Lung (tissue), 12 donors: Measurements from ENCODE around the gene CYP26C1. TPM values are rescaled to one million over a fixed set of nuclear protein-coding genes. Genes with fewer than 3 reads are reported as not detected.

ENCODE experiments used
- ATAC-seq: fragments of 200-7000 bp; cut with Tn5 transposase; one replicate; pipeline ENCODE4 v1.9.1; 2020; ENCODE audit warnings: moderate number of reproducible peaks; ENCODE audit not compliant: insufficient read depth, low FRiP score
- DNase-seq, 3 donors: peaks; one replicate each; pipeline ENCODE4 v3.0.0-alpha.2; 2013 to 2017
- H3K27ac ChIP-seq, 2 donors: one replicate each; pipeline ENCODE4 v1.5.1; 2013; ENCODE audit warnings: mild to moderate bottlenecking in 2 of 2, moderate library complexity in 2 of 2, control low read depth in 1 of 2, inconsistent platforms in 1 of 2, low read depth in 1 of 2, low read length in 1 of 2
- H3K27me3 ChIP-seq, 3 donors: one replicate each; pipeline ENCODE4 v1.5.1; 2013; ENCODE audit warnings: low read length in 2 of 3; ENCODE audit not compliant: control insufficient read depth in 3 of 3, insufficient read depth in 3 of 3
- H3K36me3 ChIP-seq, 4 donors: one replicate each; pipeline ENCODE4 v1.5.1; 2013; ENCODE audit warnings: low read length in 4 of 4, mild to moderate bottlenecking in 1 of 4, moderate library complexity in 1 of 4; ENCODE audit not compliant: control insufficient read depth in 4 of 4, insufficient read depth in 4 of 4
- H3K4me1 ChIP-seq, 5 donors: one replicate each; pipeline ENCODE4 v1.5.1; 2013; ENCODE audit warnings: low read length in 5 of 5, mild to moderate bottlenecking in 2 of 5, moderate library complexity in 1 of 5; ENCODE audit not compliant: control insufficient read depth in 5 of 5, insufficient read depth in 5 of 5
- H3K4me3 ChIP-seq: one replicate; pipeline ENCODE4 v1.5.1; 2013; ENCODE audit warnings: mild to moderate bottlenecking, control low read depth, moderate library complexity
- H3K9ac ChIP-seq, 2 donors: one replicate each; pipeline ENCODE4 v1.5.1; 2013; ENCODE audit warnings: low read length in 2 of 2, control low read depth in 1 of 2; ENCODE audit not compliant: insufficient read depth in 1 of 2
- H3K9me3 ChIP-seq, 4 donors: one replicate each; pipeline ENCODE4 v1.5.1; 2013; ENCODE audit warnings: low read length in 3 of 4, mild to moderate bottlenecking in 1 of 4, moderate library complexity in 1 of 4; ENCODE audit not compliant: control insufficient read depth in 4 of 4, insufficient read depth in 3 of 4
- WGBS, 2 donors: extraction: QIAGEN DNeasy Blood & Tissue Kit; methylation state at CpG; one replicate each; pipeline ENCODE4 v1.1.7; 2013; 5-methylcytosine and 5-hydroxymethylcytosine counted together
- polyA plus RNA-seq, 2 donors: library from polyadenylated mRNA; stranded (reverse); fragments of 200-250 nt; gene quantifications; one replicate each; pipeline ENCODE4 v1.2.1, GENCODE V29; 2013
- total RNA-seq, 2 donors: library from RNA; depleted of rRNA in 1 of 2; stranded (reverse); fragments of >200 nt in 1 of 2; gene quantifications; one replicate each; pipeline ENCODE4 v1.2.1, GENCODE V29; 2014 to 2021
- TF ChIP-seq, protein P1 (sequence below): IDR thresholded peaks from 2 replicates; pipeline ENCODE4 v1.5.1; 2012; ENCODE audit warnings: mild to moderate bottlenecking; ENCODE audit errors: control extremely low read depth, extremely low read depth
- donor health status: control.
- donor health status: control.
- donor health status: Bipolar disorder and iron deficiency.
- donor health status: healthy.
- donor health status: DM: yes; HTN: yes; CAD: no.

The CYP26C1 gene
- total and polyA plus RNA-seq, 4 donors = 0.02 to 0.77 (median 0.06) TPM; not detected in 1

DNA sequence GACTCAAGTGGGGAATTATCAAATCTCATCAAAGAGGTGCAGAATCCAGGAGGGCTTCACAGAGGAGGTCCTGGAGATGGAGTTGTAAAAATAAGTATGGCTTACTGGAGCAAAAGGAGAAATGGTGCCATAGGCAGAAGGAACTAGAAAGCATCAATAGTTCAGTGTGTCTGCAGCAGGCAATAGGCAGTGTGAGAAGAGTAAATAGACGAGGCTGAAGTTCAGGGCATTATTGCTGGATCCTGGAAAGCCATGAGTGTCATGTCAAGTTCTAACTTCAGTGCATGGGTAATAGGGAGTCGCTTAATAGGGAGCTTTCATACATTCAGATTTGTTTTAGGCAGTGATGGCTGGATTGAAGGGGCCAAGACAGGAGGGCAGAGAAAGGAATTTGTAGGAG is 52.4 kb downstream of the CYP26C1 start:
- no peak overlapping the region for H3K27ac ChIP-seq
- no peaks in the 10 kb centered on the region for H3K36me3 ChIP-seq
- no peaks in the 10 kb centered on the region for H3K27me3 ChIP-seq
- no peak overlapping the region for H3K9ac ChIP-seq
- TF ChIP-seq, protein P1, sequence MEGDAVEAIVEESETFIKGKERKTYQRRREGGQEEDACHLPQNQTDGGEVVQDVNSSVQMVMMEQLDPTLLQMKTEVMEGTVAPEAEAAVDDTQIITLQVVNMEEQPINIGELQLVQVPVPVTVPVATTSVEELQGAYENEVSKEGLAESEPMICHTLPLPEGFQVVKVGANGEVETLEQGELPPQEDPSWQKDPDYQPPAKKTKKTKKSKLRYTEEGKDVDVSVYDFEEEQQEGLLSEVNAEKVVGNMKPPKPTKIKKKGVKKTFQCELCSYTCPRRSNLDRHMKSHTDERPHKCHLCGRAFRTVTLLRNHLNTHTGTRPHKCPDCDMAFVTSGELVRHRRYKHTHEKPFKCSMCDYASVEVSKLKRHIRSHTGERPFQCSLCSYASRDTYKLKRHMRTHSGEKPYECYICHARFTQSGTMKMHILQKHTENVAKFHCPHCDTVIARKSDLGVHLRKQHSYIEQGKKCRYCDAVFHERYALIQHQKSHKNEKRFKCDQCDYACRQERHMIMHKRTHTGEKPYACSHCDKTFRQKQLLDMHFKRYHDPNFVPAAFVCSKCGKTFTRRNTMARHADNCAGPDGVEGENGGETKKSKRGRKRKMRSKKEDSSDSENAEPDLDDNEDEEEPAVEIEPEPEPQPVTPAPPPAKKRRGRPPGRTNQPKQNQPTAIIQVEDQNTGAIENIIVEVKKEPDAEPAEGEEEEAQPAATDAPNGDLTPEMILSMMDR = no peak
- H3K4me3 ChIP-seq = no peak overlapping the region
- 77 to 92% methylated on average over 2 of the region's 2 CpGs for WGBS, 2 donors
- DNase-seq (no peak), ATAC-seq (no peak)
- H3K4me1 ChIP-seq = no peaks in the 10 kb centered on the region
- no peaks in the 10 kb centered on the region for H3K9me3 ChIP-seq

DNA sequence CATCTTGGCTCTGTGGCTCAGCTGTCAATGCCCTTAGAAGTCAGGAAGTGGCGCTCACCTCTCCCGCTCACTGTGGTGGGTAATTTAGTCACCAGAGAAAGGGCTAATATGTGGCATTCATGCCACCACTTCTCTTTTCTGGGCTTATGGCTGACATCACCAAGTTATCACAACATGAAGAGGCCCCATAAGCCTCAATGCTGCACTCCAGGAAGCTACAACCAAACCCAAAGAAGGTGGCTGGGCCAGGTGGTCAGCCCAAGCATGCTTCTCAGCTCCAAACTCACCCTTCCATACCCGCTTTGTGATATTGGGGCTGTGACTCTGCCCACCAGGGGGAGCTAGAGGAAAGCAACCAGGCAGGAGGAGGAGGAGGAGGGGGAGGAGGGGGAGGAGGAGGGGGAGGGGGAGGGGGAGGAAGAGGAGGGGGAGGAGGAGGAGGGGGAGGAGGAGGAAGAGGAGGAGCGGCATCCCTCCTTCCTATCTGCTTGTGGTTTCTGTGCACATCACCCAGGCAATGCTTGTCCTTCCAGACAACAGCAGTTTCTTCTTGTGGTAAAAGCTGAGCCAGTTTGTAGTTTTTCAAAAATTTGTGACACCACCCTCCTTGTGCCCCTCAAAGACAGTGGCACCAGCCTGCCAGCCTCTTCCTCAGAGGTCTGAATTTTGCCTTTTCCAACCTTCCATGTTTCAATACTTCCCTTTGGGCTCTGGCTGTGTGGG is 55.2 kb downstream of the CYP26C1 start:
- Histone ChIP-seq H3K9me3 (no peaks in the 10 kb centered on the region), H3K27me3 (no peaks in the 10 kb centered on the region), H3K27ac (no peak overlapping the region), H3K4me3 (no peak overlapping the region), H3K9ac (no peak overlapping the region), H3K4me1 (peaks cover 0 to 3% (median 0%) of the 10 kb centered on the region in 5 donors), H3K36me3 (no peaks in the 10 kb centered on the region)
- WGBS, 2 donors = 28 to 56% methylated on average over 4 of the region's 4 CpGs
- DNase-seq (peak; percentile 51 to 57 (median 55)), ATAC-seq (no peak)
- TF ChIP-seq, protein P1 = peak; percentile 35

Other genes with a start within 250 kb of the CYP26C1 start
- gene EXOC6, start 212.3 kb upstream of the CYP26C1 start, total RNA-seq = 10 to 100 TPM; 14.5 to 40.1 TPM
- 1 to 10 TPM; 8.6 to 9.4 TPM for gene EXOC6, start 212.3 kb upstream of the CYP26C1 start, polyA plus RNA-seq
- not detected for gene CYP26A1, start 13.1 kb downstream of the CYP26C1 start, total RNA-seq
- gene CYP26A1, start 13.1 kb downstream of the CYP26C1 start, polyA plus RNA-seq = under 1 TPM; 0.02 to 0.08 TPM